Activated CD8-positive, alpha-beta memory T cell treated with anti-CD3 and anti-CD28 coated beads, Interleukin-2, amount 10 ng/mL, durations not matched to agents 7 days and 5 days (primary cell): Measurements from ENCODE around the gene C1orf52. TPM values are rescaled to one million over a fixed set of nuclear protein-coding genes. Genes with fewer than 3 reads are reported as not detected.

Experiments
- total RNA-seq, 2 experiments: library from RNA; stranded (reverse); gene quantifications; one replicate each; pipeline ENCODE4 v1.2.3, GENCODE V29; 2021

C1orf52 gene
- total RNA-seq, 2 experiments from 2014 or later, result 23.5 to 28.7 TPM

Other genes starting within 250 kb of the C1orf52 start
- gene MCOLN3, start 211.2 kb downstream of the C1orf52 start, total RNA-seq, result 1 to 10 TPM; 1.1 to 2.2 TPM
- gene SYDE2, start 58.6 kb downstream of the C1orf52 start, total RNA-seq, result 1 to 10 TPM; 1.4 to 2.2 TPM
- 10 to 100 TPM; 23.9 to 26.9 TPM for gene BCL10, start 17.0 kb upstream of the C1orf52 start, total RNA-seq
- not detected for gene DDAH1, start 205.5 kb upstream of the C1orf52 start, total RNA-seq